Measurements from ENCODE around the gene STYK1. TPM values are rescaled to one million over a fixed set of nuclear protein-coding genes. Genes with fewer than 3 reads are reported as not detected.

Gene STYK1
- total RNA-seq, 1 donor from 2014 or later = 4.6 TPM

GRCh38 chr12:10638728-10639127, 35.1 kb downstream of the STYK1 start:
- no peak for DNase-seq (ENCODE audit: low read depth)
- no peak for TF ChIP-seq CTCF (conservative IDR thresholded peaks at IDR 0.05; ENCODE audit: low read depth, low read length)
- H3K4me3 ChIP-seq (ENCODE audit: low read depth, low read length) = no peak overlapping the region

GRCh38 chr12:10636611-10637010, 37.2 kb downstream of the STYK1 start:
- no peak for DNase-seq (ENCODE audit: low read depth)
- H3K4me3 ChIP-seq (ENCODE audit: low read depth, low read length) = no peak overlapping the region
- TF ChIP-seq CTCF (conservative IDR thresholded peaks at IDR 0.05; ENCODE audit: low read depth, low read length) = no peak

GRCh38 chr12:10636124-10636523, 37.7 kb downstream of the STYK1 start:
- DNase-seq (ENCODE audit: low read depth) = no peak
- no peak for TF ChIP-seq CTCF (conservative IDR thresholded peaks at IDR 0.05; ENCODE audit: low read depth, low read length)
- H3K4me3 ChIP-seq (ENCODE audit: low read depth, low read length) = no peak overlapping the region

- H3K4me3 ChIP-seq (ENCODE audit: low read depth, low read length) = no peak overlapping the region
- no peak for DNase-seq (ENCODE audit: low read depth)
- TF ChIP-seq CTCF (conservative IDR thresholded peaks at IDR 0.05; ENCODE audit: low read depth, low read length) = no peak
These were observed 38.5 kb downstream of the STYK1 start for GRCh38 chr12:10635306-10635705.

GRCh38 chr12:10634427-10634826, 39.4 kb downstream of the STYK1 start:
- H3K4me3 ChIP-seq (ENCODE audit: low read depth, low read length) = no peak overlapping the region
- no peak for TF ChIP-seq CTCF (conservative IDR thresholded peaks at IDR 0.05; ENCODE audit: low read depth, low read length)
- DNase-seq (ENCODE audit: low read depth) = no peak

- H3K4me3 ChIP-seq (ENCODE audit: low read depth, low read length) = no peak overlapping the region
- no peak for TF ChIP-seq CTCF (conservative IDR thresholded peaks at IDR 0.05; ENCODE audit: low read depth, low read length)
- no peak for DNase-seq (ENCODE audit: low read depth)
These were observed 40.3 kb downstream of the STYK1 start for GRCh38 chr12:10633541-10633940.

GRCh38 chr12:10632226-10632625, 41.6 kb downstream of the STYK1 start:
- no peak for DNase-seq (ENCODE audit: low read depth)
- no peak overlapping the region for H3K4me3 ChIP-seq (ENCODE audit: low read depth, low read length)
- no peak for TF ChIP-seq CTCF (conservative IDR thresholded peaks at IDR 0.05; ENCODE audit: low read depth, low read length)
